Keratinocyte (primary cell): Measurements from ENCODE around the gene ANKS1B. TPM values are rescaled to one million over a fixed set of nuclear protein-coding genes. Genes with fewer than 3 reads are reported as not detected.

Source experiments
- DNase-seq: peaks from one replicate; pipeline ENCODE4 v3.0.0-alpha.2; 2011; ENCODE audit warnings: low read depth, missing footprints, low spot score
- FAIRE-seq: peaks from 2 replicates; lab custom pipeline; 2011; peaks lifted over from hg19 to GRCh38; lab: Jason Lieb, UNC
- H2AFZ ChIP-seq: 2 replicates; pipeline ENCODE4 v1.6.0; 2012; ENCODE audit warnings: low read length, control low read depth, inconsistent platforms; ENCODE audit not compliant: control insufficient read depth
- H3K27ac ChIP-seq: 2 replicates; pipeline ENCODE4 v1.5.1; 2011; ENCODE audit warnings: low read length; ENCODE audit not compliant: control insufficient read depth, insufficient read depth
- H3K27me3 ChIP-seq: 3 replicates; pipeline ENCODE4 v1.6.0; 2011; ENCODE audit warnings: low read length; ENCODE audit not compliant: control insufficient read depth, insufficient read depth; ENCODE audit errors: extremely low read depth
- H3K36me3 ChIP-seq, 2 experiments: 2 replicates in 1 of 2; 3 replicates in 1 of 2; pipeline ENCODE4 v1.5.1; 2011; ENCODE audit warnings: low read length in 2 of 2, mild to moderate bottlenecking in 1 of 2; ENCODE audit not compliant: control insufficient read depth in 2 of 2, insufficient read depth in 2 of 2; ENCODE audit errors: extremely low read depth in 1 of 2
- H3K4me1 ChIP-seq: 3 replicates; pipeline ENCODE4 v1.5.1; 2011; ENCODE audit warnings: low read length; ENCODE audit not compliant: control insufficient read depth, insufficient read depth; ENCODE audit errors: extremely low read depth
- H3K4me2 ChIP-seq: 3 replicates; pipeline ENCODE4 v1.6.0; 2011; ENCODE audit warnings: low read depth, low read length; ENCODE audit not compliant: control insufficient read depth, insufficient read depth; ENCODE audit errors: extremely low read depth
- H3K4me3 ChIP-seq, 3 experiments: fragments of 200-600 bp in 1 of 3; sonication (generic) in 1 of 3; 2 replicates in 2 of 3; 3 replicates in 1 of 3; pipeline ENCODE4 v1.5.1; 2011 to 2016; ENCODE audit warnings: low read length in 3 of 3, mild to moderate bottlenecking in 3 of 3, control low read depth in 2 of 3, inconsistent platforms in 1 of 3, low read depth in 1 of 3, mixed read lengths in 1 of 3, mixed run types in 1 of 3, moderate library complexity in 1 of 3; ENCODE audit not compliant: control insufficient read depth in 2 of 3, insufficient read depth in 2 of 3; ENCODE audit errors: extremely low read depth in 1 of 3
- H3K79me2 ChIP-seq: 2 replicates; pipeline ENCODE4 v1.6.0; 2012; ENCODE audit warnings: low read length; ENCODE audit not compliant: control insufficient read depth, insufficient read depth
- H3K9ac ChIP-seq: 3 replicates; pipeline ENCODE4 v1.6.0; 2011; ENCODE audit warnings: low read length; ENCODE audit not compliant: control insufficient read depth, insufficient read depth; ENCODE audit errors: extremely low read depth
- H3K9me1 ChIP-seq: 3 replicates; pipeline ENCODE4 v1.6.0; 2011; ENCODE audit warnings: low read length; ENCODE audit not compliant: control insufficient read depth, insufficient read depth; ENCODE audit errors: extremely low read depth
- H3K9me3 ChIP-seq: 2 replicates; pipeline ENCODE4 v1.5.1; 2012; ENCODE audit warnings: low read depth, low read length; ENCODE audit not compliant: control insufficient read depth
- H4K20me1 ChIP-seq: 3 replicates; pipeline ENCODE4 v1.6.0; 2011; ENCODE audit warnings: low read length; ENCODE audit not compliant: control insufficient read depth, insufficient read depth; ENCODE audit errors: extremely low read depth
- EZH2 ChIP-seq: IDR thresholded peaks from one replicate; pipeline ENCODE4 v1.6.1; 2012; ENCODE audit warnings: inconsistent platforms, mild to moderate bottlenecking, low read length, moderate library complexity
- dilution Hi-C: fragments of 300-500 bp; cut with MboI; formaldehyde crosslinking; loops from one replicate; pipeline ENCODE4 v1.7.0; 2020; ENCODE audit warnings: low sequenced_read_pairs; ENCODE audit not compliant: extremely low pct_ligation_motif_present
- polyA plus RNA-seq, 5 experiments: library from polyadenylated mRNA; depleted of rRNA in 3 of 5; stranded (reverse) in 3 of 5; stranded (forward) in 1 of 5; unstranded in 1 of 5; fragments of >200 nt; gene quantifications; 1 replicate in 1 of 5; 2 replicates in 3 of 5; 3 replicates in 1 of 5; pipeline versions ENCODE4 v1.2.1 to v1.2.3, GENCODE V29; 2011 to 2012; ENCODE audit warnings: missing spikeins in 2 of 5, low read depth in 1 of 5, low replicate concordance in 1 of 5
- TF ChIP-seq, protein P1 (sequence below), 3 experiments: IDR thresholded peaks in 1 of 3; conservative IDR thresholded peaks in 1 of 3; optimal IDR thresholded peaks in 1 of 3; 2 replicates in 2 of 3; 3 replicates in 1 of 3; pipeline versions ENCODE3 to v1.5.1; 2011; ENCODE audit warnings: low read length in 3 of 3, mild to moderate bottlenecking in 3 of 3, moderate library complexity in 2 of 3, control low read depth in 1 of 3, inconsistent platforms in 1 of 3; ENCODE audit not compliant: insufficient read depth in 2 of 3; ENCODE audit errors: extremely low read depth in 1 of 3

ANKS1B gene
- polyA plus RNA-seq, 1 donor (not counting 4 experiments of a cell fraction or from before 2014, with no cell fraction given) = not detected

- no peak for FAIRE-seq
Observed at GRCh38 chr12:98916106-98916505, 1068.6 kb downstream of the ANKS1B start.

GRCh38 chr12:98912401-98912974 lies 1072.2 kb downstream of the ANKS1B start:
- Histone ChIP-seq H3K9me1 (no peaks in the 10 kb centered on the region), H2AFZ (no peak overlapping the region), H3K4me1 (no peaks in the 10 kb centered on the region), H4K20me1 (no peaks in the 10 kb centered on the region), H3K9me3 (no peaks in the 10 kb centered on the region), H3K36me3 (no peaks in the 10 kb centered on the region), H3K79me2 (no peaks in the 10 kb centered on the region), H3K9ac (no peak overlapping the region), H3K4me2 (no peak overlapping the region), H3K27ac (no peak overlapping the region), H3K4me3 (no peak overlapping the region), H3K27me3 (no peaks in the 10 kb centered on the region)
- FAIRE-seq (no peak), DNase-seq (no peak)
- dilution Hi-C loops = no loop called here
- TF ChIP-seq EZH2 = no peak
- TF ChIP-seq, protein P1, sequence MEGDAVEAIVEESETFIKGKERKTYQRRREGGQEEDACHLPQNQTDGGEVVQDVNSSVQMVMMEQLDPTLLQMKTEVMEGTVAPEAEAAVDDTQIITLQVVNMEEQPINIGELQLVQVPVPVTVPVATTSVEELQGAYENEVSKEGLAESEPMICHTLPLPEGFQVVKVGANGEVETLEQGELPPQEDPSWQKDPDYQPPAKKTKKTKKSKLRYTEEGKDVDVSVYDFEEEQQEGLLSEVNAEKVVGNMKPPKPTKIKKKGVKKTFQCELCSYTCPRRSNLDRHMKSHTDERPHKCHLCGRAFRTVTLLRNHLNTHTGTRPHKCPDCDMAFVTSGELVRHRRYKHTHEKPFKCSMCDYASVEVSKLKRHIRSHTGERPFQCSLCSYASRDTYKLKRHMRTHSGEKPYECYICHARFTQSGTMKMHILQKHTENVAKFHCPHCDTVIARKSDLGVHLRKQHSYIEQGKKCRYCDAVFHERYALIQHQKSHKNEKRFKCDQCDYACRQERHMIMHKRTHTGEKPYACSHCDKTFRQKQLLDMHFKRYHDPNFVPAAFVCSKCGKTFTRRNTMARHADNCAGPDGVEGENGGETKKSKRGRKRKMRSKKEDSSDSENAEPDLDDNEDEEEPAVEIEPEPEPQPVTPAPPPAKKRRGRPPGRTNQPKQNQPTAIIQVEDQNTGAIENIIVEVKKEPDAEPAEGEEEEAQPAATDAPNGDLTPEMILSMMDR (optimal IDR thresholded peaks at IDR 0.05 in 1 of 3, IDR thresholded peaks at IDR 0.05 in 1 of 3, conservative IDR thresholded peaks at IDR 0.05 in 1 of 3; ENCODE audit: extremely low read depth in 1 of 3, insufficient read depth in 2 of 3, low read length in 3 of 3) = no peak

More at GRCh38 chr12:98916106-98916505, 1068.6 kb downstream of the ANKS1B start:
- H3K27me3 ChIP-seq = no peaks in the 10 kb centered on the region
- no peak for TF ChIP-seq EZH2
- TF ChIP-seq, protein P1 (optimal IDR thresholded peaks at IDR 0.05 in 1 of 3, IDR thresholded peaks at IDR 0.05 in 1 of 3, conservative IDR thresholded peaks at IDR 0.05 in 1 of 3; ENCODE audit: extremely low read depth in 1 of 3, insufficient read depth in 2 of 3, low read length in 3 of 3) = no peak
- no peak overlapping the region for H3K4me2 ChIP-seq
- no peak overlapping the region for H3K27ac ChIP-seq
- no peak overlapping the region for H3K4me3 ChIP-seq
- DNase-seq = no peak
- H2AFZ ChIP-seq = no peak overlapping the region
- H3K4me1 ChIP-seq = no peaks in the 10 kb centered on the region
- H3K9me1 ChIP-seq = no peaks in the 10 kb centered on the region
- dilution Hi-C loops = no loop called here
- H3K79me2 ChIP-seq = no peaks in the 10 kb centered on the region
- H3K36me3 ChIP-seq = no peaks in the 10 kb centered on the region
- no peak overlapping the region for H3K9ac ChIP-seq
- H3K9me3 ChIP-seq = no peaks in the 10 kb centered on the region
- no peaks in the 10 kb centered on the region for H4K20me1 ChIP-seq
